Left lobe of liver (tissue), 2 donors: ENCODE measurements around the gene PAX6. TPM values are rescaled to one million over a fixed set of nuclear protein-coding genes. Genes with fewer than 3 reads are reported as not detected.
A peak's percentile ranks its signal among the peaks of the same experiment; 100 is the strongest.

Source experiments
- ATAC-seq: fragments of 200-7000 bp; cut with Tn5 transposase; one replicate; pipeline ENCODE4 v1.9.1; 2020; ENCODE audit warnings: mild to moderate bottlenecking, moderate library complexity
- DNase-seq: peaks from one replicate; pipeline ENCODE4 v3.0.0-alpha.2; 2020; ENCODE audit warnings: low spot score
- total RNA-seq: library from RNA; stranded (reverse); gene quantifications from one replicate; pipeline ENCODE4 v1.2.1, GENCODE V29; 2021
- donor health status: DM: no; HTN: no; CAD: no; lungs with moderate emphysema.
- donor health status: DM: no; HTN: yes; CAD: no.

The PAX6 gene
- total RNA-seq, 1 donor from 2014 or later: not detected

- DNase-seq (no peak), ATAC-seq (peak; percentile 70)
Observed at GRCh38 chr11:31809857-31810778, 1.0 kb downstream of the PAX6 start.

GRCh38 chr11:31809541-31809856 is 1.6 kb downstream of the PAX6 start:
- ATAC-seq: no peak
- DNase-seq: no peak

DNA sequence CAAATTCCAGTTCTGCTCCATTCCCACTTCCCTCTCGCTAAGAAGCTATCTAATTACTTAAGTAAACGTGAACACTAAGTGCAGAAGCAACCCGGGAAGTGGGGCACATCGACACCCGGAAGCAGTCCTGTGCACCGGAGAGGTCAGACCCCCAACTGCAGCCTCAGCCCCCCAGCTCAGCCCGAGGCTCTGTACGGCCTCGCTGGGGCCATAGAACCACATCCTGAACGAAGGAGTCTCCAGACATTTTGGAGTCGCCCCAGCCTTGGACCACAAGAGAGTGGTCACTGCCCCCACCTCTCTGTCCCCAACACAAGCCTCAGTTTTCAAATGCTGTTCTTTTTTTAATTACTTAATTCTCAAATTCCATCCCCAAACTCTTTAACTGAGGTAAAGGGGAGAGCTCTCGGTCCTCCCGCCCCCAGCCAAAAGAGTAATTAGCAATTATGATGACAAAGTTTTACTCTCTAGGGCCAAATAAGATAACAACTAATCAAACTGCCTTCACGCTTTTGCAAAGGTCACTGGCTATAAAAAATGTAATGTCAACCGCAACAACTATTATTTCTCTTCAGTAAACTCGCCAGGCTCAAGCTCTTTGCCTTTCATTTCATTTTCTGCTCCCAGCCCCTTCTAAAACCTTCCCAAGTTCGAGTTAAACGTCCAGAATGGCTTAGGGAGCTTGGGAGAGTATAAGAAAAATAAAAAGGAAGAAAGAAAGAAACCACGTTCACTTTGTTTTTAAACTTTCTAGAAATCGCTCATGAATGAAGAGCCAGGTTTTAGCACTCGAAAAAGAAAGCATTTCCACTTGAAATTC is 2.2 kb downstream of the PAX6 start:
- ATAC-seq (no peak), DNase-seq (no peak)

GRCh38 chr11:31807799-31808667 is 3.1 kb downstream of the PAX6 start:
- no peak for DNase-seq
- no peak for ATAC-seq

- no peak for ATAC-seq
- no peak for DNase-seq
Observed at GRCh38 chr11:31806928-31807798, 4.0 kb downstream of the PAX6 start.

DNA sequence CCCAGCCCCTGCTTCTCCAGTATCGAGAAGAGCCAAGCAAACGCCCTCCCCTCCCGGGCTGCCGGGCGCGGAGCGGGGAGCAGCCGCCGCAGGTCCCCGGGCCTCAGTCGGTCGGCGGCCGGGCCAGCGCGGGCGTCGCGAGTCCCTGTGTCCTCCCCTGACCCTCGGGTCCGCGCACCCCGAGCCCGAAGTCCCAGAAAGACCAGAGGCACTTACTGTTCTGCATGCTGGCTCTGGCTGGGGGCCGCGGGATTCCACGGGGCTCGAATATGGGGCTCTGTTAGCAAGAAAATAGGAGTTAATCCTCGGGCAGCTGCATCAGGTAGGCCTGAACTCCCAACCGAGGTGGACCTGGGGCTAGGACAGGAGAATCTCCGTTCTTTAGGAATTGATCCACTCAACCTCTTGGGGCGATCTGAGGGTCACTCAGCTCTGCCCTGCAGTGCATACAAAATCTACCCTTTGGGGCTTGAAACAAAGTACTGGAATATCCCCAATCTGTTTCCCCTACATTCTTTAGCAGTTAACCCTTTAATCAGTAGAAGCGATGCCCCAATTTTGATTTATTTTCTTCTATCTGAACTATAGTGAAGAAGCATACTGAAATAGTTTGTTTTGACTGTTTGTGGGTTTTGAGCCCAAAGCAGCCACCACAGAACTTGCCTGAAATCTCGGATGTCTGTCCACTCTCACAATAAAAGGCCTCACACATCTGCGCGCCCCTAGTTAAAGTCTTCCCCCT is 4.8 kb downstream of the PAX6 start:
- ATAC-seq: no peak
- DNase-seq: no peak

GRCh38 chr11:31805629-31806185 is 5.4 kb downstream of the PAX6 start:
- DNase-seq (no peak), ATAC-seq (no peak)

DNA sequence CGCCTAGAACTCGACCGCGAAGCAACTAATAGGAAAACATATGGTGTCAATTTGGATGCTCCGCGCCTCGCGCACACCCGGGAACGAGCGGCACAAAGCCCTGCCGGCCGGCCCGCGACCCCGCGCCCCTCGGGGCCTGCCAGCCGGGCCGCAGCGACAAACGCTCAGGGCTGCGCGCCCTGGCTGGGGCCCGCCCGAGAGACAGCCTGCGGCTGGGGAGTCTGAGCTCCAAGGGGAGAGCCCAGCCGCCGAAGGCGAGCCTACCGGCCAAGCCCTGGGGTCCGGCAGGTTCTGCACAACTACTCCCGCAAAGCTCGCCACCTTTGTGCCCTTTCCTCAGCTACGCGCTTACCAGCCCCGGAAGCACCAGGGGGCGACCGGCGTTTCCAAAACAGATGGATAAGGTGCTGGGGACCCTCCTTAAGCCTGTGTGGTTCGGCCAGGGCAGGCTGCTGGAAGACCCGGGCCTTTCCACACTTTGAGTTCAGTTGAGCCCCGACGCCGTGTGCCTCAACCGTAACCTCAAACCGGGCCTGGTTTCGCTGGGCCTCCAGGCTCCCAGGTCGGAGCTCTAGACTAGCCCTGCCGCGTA is 6.0 kb downstream of the PAX6 start:
- ATAC-seq (no peak), DNase-seq (no peak)

DNA sequence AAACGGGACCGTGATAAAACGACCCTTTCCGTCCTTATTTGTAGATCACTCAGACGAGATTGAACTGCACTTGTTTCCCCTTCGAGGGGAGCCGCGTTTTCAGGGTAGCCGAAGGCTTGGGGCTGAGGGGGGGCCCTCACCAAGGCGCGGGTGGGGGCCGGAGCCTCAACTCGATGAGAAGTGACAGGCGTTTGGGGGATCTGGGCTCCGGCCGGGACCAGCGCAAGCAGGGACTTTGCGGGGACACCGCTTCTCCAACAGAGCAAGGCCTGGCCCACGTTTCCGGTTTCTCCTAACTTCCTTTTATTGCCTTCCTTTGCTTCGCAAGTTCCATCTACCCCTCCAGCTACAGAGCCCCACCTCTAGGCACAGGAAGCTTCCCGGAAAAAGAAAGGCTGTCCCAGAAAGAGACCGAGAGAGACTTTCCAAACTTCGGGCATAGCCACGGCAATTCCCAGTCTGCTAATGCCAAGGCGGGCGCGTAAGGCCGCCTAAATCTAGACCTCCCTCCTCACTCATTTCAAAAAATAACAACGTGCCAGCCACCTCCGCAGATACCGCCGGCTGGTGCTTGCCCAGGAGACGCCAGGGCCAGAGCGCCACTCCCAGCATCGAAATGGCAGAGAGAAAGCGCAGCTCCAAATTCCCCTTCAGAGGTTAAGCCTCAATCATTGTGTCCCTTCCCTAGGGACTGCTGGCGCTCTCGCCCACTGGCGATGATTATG is 6.6 kb downstream of the PAX6 start:
- ATAC-seq: no peak

GRCh38 chr11:31803813-31804311 is 7.3 kb downstream of the PAX6 start:
- no peak for ATAC-seq
- no peak for DNase-seq

More for the DNA sequence above, 6.6 kb downstream of the PAX6 start:
- no peak for DNase-seq

- ATAC-seq: no peak
- no peak for DNase-seq
Observed at GRCh38 chr11:31802990-31803812, 7.9 kb downstream of the PAX6 start.

DNA sequence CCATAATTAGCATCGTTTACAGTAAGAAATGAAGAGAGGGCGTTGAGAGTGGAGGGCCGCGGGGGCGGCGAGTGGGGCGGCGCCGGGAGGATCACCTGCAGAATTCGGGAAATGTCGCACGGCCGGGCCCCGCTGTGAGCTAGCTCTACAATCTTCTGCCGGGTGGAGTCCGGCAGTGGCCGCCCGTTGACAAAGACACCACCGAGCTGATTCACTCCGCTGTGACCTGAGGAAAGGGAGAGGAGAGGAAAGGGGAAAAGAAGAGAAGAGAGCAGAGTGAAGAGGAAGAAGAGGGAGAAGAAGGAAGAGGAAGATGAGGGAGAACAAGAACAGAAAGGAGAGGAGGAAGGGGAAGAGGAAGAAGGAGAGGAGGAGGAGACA is 8.5 kb downstream of the PAX6 start:
- DNase-seq: no peak
- ATAC-seq: no peak

- DNase-seq (no peak), ATAC-seq (no peak)
Observed at GRCh38 chr11:31802000-31802551, 9.0 kb downstream of the PAX6 start.

DNA sequence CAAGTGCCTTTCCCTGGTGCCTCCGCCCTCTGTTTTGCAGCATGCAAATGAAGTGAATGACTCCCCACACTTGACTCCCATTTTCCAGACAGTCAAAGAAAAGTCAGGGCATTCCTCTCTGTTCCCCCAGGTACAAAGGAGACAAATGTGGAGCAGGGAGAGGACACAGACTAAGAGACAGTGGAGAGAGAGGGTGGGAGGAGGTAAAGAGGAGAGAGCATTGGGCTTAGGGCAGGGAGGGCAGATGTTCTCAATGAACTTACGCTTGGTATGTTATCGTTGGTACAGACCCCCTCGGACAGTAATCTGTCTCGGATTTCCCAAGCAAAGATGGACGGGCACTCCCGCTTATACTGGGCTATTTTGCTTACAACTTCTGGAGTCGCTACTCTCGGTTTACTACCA is 9.8 kb downstream of the PAX6 start:
- DNase-seq (no peak), ATAC-seq (no peak)

DNA sequence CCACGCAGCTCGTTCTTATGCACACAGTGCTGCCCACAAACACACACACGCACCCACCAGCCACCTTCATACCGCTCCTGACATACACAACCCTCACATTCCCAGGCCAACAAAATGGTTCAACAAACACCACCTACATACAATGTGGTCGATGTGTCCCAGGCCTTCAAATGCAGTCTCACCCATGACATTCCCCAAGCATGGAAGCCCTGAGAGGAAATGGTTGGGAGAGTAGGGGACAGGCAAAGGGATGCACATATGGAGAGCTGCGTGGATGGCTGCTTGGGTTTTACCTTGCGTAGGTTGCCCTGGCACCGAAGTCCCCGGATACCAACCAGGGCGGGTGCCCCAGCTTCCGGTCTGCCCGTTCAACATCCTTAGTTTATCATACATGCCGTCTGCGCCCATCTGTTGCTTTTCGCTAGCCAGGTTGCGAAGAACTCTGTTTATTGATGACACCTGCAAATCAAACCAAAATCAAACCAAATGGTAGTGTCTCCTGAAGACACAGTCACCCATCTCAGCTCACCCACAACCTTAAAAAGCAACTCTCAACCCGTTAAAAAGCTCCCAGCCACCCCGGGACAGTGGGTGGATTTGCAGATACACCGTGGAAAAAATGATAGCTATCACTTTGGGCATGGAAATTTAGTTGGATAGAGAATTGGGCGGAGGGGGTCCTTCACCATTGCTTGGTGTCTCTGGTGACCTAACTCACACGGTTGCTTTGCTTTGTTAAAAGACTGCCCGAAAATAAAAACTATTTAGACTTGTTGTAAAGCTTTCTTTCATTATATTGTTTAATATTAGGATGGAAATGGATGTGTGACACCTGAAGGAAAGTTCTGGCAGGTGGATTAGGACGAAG is 10.5 kb downstream of the PAX6 start:
- DNase-seq (no peak), ATAC-seq (no peak)
